Measurements from ENCODE around the gene XPOT.

Gene XPOT

GRCh38 chr12:64418209-64418608 is 14.0 kb downstream of the XPOT start:
- no peak for DNase-seq (ENCODE audit: low spot score)

GRCh38 chr12:64419696-64420095 is 15.5 kb downstream of the XPOT start:
- no peak for DNase-seq (ENCODE audit: low spot score)

- DNase-seq (ENCODE audit: low spot score), result no peak
Observed at GRCh38 chr12:64427988-64428387, 23.8 kb downstream of the XPOT start.

- DNase-seq (ENCODE audit: low spot score), result no peak
Observed at GRCh38 chr12:64428956-64429355, 24.8 kb downstream of the XPOT start.

DNA sequence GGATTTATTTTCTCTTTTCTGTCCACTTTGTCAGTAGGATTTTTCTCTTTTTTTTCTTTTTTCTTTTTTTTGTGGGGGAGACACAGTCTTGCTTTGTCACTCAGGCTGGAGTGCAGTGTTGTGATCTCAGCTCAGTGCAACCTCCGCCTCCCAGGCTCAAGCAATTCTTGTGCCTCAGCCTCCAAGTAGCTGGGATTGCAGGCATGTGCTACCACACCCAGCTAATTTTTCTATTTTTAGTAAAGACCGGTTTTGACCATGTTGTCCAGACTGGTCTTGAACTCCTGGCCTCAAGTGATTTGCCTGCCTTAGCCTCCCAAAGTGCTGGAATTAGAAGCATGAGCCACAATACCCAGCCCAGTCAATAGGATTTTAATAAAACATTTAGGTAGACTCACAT is 26.7 kb downstream of the XPOT start:
- no peak for DNase-seq (ENCODE audit: low spot score)

- DNase-seq (ENCODE audit: low spot score), result no peak
Observed at GRCh38 chr12:64431791-64432190, 27.6 kb downstream of the XPOT start.

- no peak for DNase-seq (ENCODE audit: low spot score)
Observed at GRCh38 chr12:64433915-64434314, 29.7 kb downstream of the XPOT start.

- no peak for DNase-seq (ENCODE audit: low spot score)
Observed at GRCh38 chr12:64440100-64440499, 35.9 kb downstream of the XPOT start.

- DNase-seq (ENCODE audit: low spot score), result no peak
Observed at GRCh38 chr12:64445490-64445889, 41.3 kb downstream of the XPOT start.

GRCh38 chr12:64446295-64446694 is 42.1 kb downstream of the XPOT start:
- DNase-seq (ENCODE audit: low spot score), result no peak

DNA sequence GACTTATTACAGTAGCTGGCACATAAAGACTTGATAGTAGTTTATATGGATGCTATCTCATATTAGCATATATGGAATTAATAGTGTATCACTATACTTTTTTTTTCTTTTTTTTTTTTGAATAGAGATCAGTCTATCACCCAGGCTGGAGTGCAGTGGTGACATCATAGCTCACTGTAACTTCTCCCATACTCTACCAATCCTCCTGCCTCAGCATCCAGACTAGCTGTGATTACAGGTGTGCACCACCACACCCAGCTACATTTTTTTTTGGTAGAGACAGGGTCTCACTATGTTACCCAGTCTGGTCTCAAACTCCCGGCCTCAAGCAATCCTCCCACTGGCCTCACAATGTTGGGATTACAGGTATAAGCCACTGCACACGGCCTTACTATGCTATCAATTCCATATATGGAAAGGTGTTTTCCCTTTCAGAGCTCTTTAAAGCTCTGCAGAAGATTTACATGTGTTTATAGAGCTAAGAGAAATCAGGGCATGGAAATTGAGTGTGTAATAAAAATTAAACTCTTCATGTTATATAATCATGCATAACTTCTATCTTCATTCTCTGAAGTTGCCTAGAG is 46.0 kb downstream of the XPOT start:
- DNase-seq (ENCODE audit: low spot score), result no peak

GRCh38 chr12:64450711-64451486 is 46.7 kb downstream of the XPOT start:
- peak; percentile 45 for DNase-seq (ENCODE audit: low spot score)

DNA sequence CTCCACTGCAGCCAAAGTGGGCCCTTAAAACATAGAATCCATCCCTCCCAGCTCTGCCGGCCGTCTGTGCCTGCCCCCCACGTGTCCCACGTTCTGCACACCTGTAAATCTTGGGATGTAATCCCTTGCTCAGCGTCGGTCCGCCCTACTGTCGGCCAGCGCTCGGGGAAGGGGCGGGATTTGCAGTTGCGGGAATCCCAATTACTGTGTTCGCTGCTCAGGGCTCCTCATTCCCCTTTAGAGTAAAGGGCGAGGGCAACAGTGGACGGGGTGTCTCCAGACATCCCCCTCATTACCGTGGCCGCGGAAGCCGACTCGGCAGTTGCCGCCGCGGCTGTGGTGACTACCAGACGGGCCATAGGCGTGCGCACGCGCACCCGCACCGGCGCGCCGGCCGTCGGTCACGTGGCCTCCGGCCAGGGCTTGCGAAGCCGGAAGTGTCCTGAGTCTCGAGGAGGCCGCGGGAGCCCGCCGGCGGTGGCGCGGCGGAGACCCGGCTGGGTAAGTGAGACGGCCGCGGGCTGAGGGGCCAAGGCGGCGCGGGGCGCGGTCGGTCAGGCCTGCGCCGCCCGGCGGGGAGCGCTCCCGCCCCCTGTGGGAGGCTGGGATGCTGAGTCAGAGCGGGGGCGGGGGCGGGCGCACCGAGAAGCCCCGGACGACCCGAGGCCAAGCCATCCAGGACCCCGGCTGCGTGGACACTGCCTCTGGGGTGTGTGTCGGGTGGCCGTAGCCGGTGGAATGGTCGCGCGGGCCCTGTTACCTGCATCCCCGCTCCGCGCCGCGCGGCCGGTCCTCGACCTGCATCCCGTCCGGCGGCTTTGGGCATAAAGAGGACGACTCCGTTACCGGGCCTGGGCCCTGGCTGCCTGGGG is 47.7 kb downstream of the XPOT start, which contains the start of gene TBK1:
Gene TBK1, plus strand, starts transcription at position 434 of the 872 bp plus-strand sequence. CDS start 3,751 bp downstream, outside the sequence.
- DNase-seq (ENCODE audit: low spot score), result peak; percentile 91

DNA sequence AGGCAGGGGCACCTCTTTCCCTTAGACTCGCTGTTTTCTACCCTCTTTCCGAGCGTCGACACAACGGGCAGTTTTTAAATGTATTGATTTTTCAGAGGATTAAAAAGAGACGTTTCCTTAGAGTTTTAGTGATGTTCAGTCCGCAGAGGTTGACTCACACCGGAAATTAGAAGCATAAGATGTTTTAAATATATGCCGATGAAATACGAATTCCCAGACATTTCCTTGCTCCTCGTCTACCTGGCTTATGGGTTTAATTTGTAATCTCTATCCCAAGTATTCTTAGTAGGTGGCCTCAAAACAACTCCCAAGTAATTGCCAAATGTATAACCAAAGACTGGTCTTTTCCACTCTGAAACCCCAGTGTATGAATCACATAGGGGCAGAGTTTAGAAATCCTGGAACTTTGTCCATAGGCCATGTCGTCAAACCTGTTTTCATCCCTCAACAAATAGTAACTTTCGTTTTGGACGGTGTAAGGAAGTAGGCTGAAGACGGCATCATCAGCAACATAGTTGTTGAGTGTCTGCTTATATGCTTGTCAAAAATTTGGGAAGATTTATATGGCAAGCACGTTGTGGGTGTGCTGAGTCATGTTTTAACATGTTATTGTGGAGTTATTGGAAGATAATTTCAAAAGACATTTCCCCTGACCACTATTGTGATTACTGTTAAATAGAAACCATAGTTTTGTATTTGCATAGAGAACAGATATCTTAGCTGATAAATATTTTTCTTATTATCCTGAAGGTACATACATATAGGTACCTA is 48.6 kb downstream of the XPOT start:
- peak; percentile 83 for DNase-seq (ENCODE audit: low spot score)

GRCh38 chr12:64455506-64455905 is 51.3 kb downstream of the XPOT start:
- DNase-seq (ENCODE audit: low spot score), result no peak

- DNase-seq (ENCODE audit: low spot score), result no peak
Observed at GRCh38 chr12:64456119-64456518, 51.9 kb downstream of the XPOT start.

DNA sequence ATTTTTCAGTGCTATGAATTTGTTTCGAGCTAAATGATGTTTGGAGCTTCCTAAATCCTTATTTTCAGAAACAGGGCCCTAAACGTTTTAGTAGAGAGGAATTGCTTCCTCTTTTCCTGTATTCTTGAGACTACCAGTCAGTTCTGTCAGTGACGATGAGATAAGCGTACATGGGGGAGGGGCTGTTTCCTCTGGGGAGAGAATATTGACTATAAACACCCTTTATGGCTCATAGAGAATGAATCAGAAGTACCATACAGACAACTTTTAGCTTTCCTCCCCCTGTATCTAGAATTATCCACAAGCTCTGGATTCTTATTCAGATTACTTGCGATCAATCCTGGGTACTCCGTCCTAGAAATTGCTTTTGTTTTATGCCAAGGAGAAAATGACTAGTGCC is 52.8 kb downstream of the XPOT start:
- no peak for DNase-seq (ENCODE audit: low spot score)

- no peak for DNase-seq (ENCODE audit: low spot score)
Observed at GRCh38 chr12:64457466-64457865, 53.3 kb downstream of the XPOT start.

DNA sequence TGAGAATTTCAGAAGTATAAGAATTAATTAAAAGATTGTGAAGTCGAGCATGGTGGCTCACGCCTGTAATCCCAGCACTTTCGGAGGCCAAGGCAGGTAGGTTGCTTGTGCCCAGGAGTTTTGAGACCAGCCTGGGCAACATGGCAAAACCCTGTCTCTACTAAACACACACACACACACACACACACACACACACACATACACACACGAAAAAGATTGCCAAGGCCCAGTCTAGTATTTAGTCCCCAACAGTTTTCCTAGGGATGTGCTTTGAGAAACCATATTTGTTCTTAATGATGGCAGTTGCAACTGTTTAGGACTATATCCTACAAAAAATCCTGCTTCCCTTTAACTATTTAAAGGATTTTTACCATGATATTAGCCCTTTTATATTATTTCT is 53.7 kb downstream of the XPOT start:
- no peak for DNase-seq (ENCODE audit: low spot score)

DNA sequence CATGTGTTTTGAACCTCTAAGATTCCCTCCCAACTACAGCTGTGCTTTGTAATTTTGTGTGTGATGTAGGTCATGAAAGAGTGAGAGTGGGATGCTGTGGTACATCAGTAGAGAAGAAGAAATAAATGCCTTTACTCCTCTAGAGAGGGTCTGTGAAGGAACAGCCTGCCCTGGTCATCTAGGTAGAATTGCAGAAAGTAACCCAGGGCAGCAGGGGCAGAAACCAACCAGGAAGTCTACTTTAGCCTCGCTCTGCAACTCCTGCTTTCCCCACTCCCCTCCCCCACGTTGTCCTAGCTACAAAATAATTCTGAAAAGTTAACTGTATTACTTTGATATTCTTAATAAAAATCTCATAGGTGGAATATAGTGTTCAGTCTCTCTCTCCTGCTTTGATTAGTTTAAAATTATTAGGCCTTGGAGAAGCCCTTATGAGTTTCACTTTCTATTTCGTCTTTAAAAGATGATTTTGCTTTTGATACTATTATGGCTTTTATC is 55.3 kb downstream of the XPOT start:
- DNase-seq (ENCODE audit: low spot score), result peak; percentile 12

GRCh38 chr12:64461634-64462414 is 57.6 kb downstream of the XPOT start:
- peak; percentile 87 for DNase-seq (ENCODE audit: low spot score)

All from kidney tubule cell (primary cell).